H9 (cell line): ENCODE data around the gene RERG. TPM values are rescaled to one million over a fixed set of nuclear protein-coding genes. Genes with fewer than 3 reads are reported as not detected.

Source experiments
- DNase-seq: peaks from one replicate; pipeline ENCODE4 v3.0.0-alpha.2; 2017
- H2AFZ ChIP-seq: one replicate; pipeline ENCODE4 v1.6.1; 2013; ENCODE audit warnings: mild to moderate bottlenecking, low read length, control low read depth, moderate library complexity
- H2AK5ac ChIP-seq: 2 replicates; pipeline ENCODE4 v1.6.1; 2013; ENCODE audit warnings: low read length, control low read depth, mixed read lengths; ENCODE audit not compliant: insufficient read length
- H2BK120ac ChIP-seq: one replicate; pipeline ENCODE4 v1.6.1; 2013; ENCODE audit warnings: low read depth, mild to moderate bottlenecking, low read length, control low read depth, inconsistent platforms; ENCODE audit not compliant: poor library complexity, severe bottlenecking
- H2BK12ac ChIP-seq: 2 replicates; pipeline ENCODE4 v1.6.1; 2013; ENCODE audit warnings: low read length, control low read depth, mixed read lengths, low read depth; ENCODE audit not compliant: insufficient read length
- H2BK15ac ChIP-seq: 2 replicates; pipeline ENCODE4 v1.6.1; 2013; ENCODE audit warnings: low read depth, low read length, control low read depth
- H2BK20ac ChIP-seq: one replicate; pipeline ENCODE4 v1.6.1; 2013; ENCODE audit warnings: low read depth, mild to moderate bottlenecking, low read length, control low read depth, inconsistent platforms; ENCODE audit not compliant: poor library complexity, severe bottlenecking
- H2BK5ac ChIP-seq: 2 replicates; pipeline ENCODE4 v1.6.1; 2013; ENCODE audit warnings: low read length, control low read depth, mixed read lengths; ENCODE audit not compliant: insufficient read length
- H3K14ac ChIP-seq: 2 replicates; pipeline ENCODE4 v1.6.1; 2013; ENCODE audit warnings: low read length, control low read depth; ENCODE audit not compliant: insufficient read depth
- H3K18ac ChIP-seq: 2 replicates; pipeline ENCODE4 v1.6.1; 2013; ENCODE audit warnings: low read depth, mild to moderate bottlenecking, mixed read lengths, low read length, control low read depth; ENCODE audit not compliant: insufficient read length
- H3K23ac ChIP-seq: 2 replicates; pipeline ENCODE4 v1.6.1; 2013; ENCODE audit warnings: low read length, control low read depth, mixed read lengths, low read depth; ENCODE audit not compliant: insufficient read length
- H3K23me2 ChIP-seq: 2 replicates; pipeline ENCODE4 v1.6.1; 2013; ENCODE audit warnings: low read depth, mild to moderate bottlenecking, mixed read lengths, low read length, control low read depth; ENCODE audit not compliant: insufficient read length, poor library complexity, severe bottlenecking
- H3K27ac ChIP-seq: 2 replicates; pipeline ENCODE4 v1.5.1; 2013; ENCODE audit warnings: low read length, control low read depth, mixed read lengths, low read depth; ENCODE audit not compliant: insufficient read length
- H3K27me3 ChIP-seq: 2 replicates; pipeline ENCODE4 v1.6.1; 2013; ENCODE audit warnings: low read length, control low read depth, inconsistent platforms; ENCODE audit not compliant: insufficient read depth
- H3K4ac ChIP-seq: 2 replicates; pipeline ENCODE4 v1.6.1; 2013; ENCODE audit warnings: low read depth, mild to moderate bottlenecking, control low read depth, inconsistent platforms, low read length, moderate library complexity
- H3K4me1 ChIP-seq: 2 replicates; pipeline ENCODE4 v1.6.1; 2013; ENCODE audit warnings: low read length, control low read depth, inconsistent platforms; ENCODE audit not compliant: insufficient read depth
- H3K4me2 ChIP-seq: 2 replicates; pipeline ENCODE4 v1.6.1; 2013; ENCODE audit warnings: low read length, control low read depth, mixed read lengths; ENCODE audit not compliant: insufficient read length, insufficient read depth
- H3K56ac ChIP-seq: 2 replicates; pipeline ENCODE4 v1.6.1; 2013; ENCODE audit warnings: low read depth, mild to moderate bottlenecking, mixed read lengths, low read length, control low read depth; ENCODE audit not compliant: insufficient read length
- H3K79me1 ChIP-seq: 2 replicates; pipeline ENCODE4 v1.6.1; 2013; ENCODE audit warnings: low read depth, mild to moderate bottlenecking, moderate library complexity, low read length, control low read depth, inconsistent platforms; ENCODE audit not compliant: insufficient read depth, poor library complexity, severe bottlenecking
- H3K79me2 ChIP-seq: 2 replicates; pipeline ENCODE4 v1.6.1; 2013; ENCODE audit warnings: low read length, control low read depth, inconsistent platforms; ENCODE audit not compliant: insufficient read depth
- H3K9ac ChIP-seq: 2 replicates; pipeline ENCODE4 v1.6.1; 2013; ENCODE audit warnings: low read length, control low read depth, mixed read lengths; ENCODE audit not compliant: insufficient read length; ENCODE audit errors: extremely low read depth
- H3K9me3 ChIP-seq: one replicate; pipeline ENCODE4 v1.6.1; 2013; ENCODE audit warnings: low read depth, low read length, inconsistent platforms; ENCODE audit not compliant: control insufficient read depth
- H3T11ph ChIP-seq: one replicate; pipeline ENCODE4 v1.6.1; 2013; ENCODE audit warnings: mild to moderate bottlenecking, low read length, control low read depth, inconsistent platforms
- H4K20me1 ChIP-seq: one replicate; pipeline ENCODE4 v1.6.1; 2013; ENCODE audit not compliant: control insufficient read depth, insufficient read length, insufficient read depth
- H4K5ac ChIP-seq: 2 replicates; pipeline ENCODE4 v1.6.1; 2013; ENCODE audit warnings: low read depth, mild to moderate bottlenecking, mixed read lengths, low read length, control low read depth; ENCODE audit not compliant: insufficient read length
- H4K8ac ChIP-seq: replicated peaks from 2 replicates; pipeline ENCODE4 v1.6.1; 2013; ENCODE audit warnings: low read length, control low read depth, mixed read lengths, low read depth; ENCODE audit not compliant: insufficient read length
- H4K91ac ChIP-seq: 2 replicates; pipeline ENCODE4 v1.6.1; 2013; ENCODE audit warnings: low read depth, mild to moderate bottlenecking, moderate library complexity, mixed read lengths, low read length, control low read depth; ENCODE audit not compliant: insufficient read length
- H3K27ac Mint-ChIP-seq, 3 experiments: 2 replicates in 2 of 3; 3 replicates in 1 of 3; pipeline ENCODE4 v1.8.0; 2020 to 2021; ENCODE audit warnings: mixed read lengths in 3 of 3, mild to moderate bottlenecking in 1 of 3, moderate library complexity in 1 of 3
- H3K27me3 Mint-ChIP-seq: 2 replicates; pipeline ENCODE4 v1.8.0; 2021; ENCODE audit warnings: low read depth, mild to moderate bottlenecking, moderate library complexity, mixed read lengths
- H3K36me3 Mint-ChIP-seq, 3 experiments: 2 replicates in 2 of 3; 3 replicates in 1 of 3; pipeline ENCODE4 v1.8.0; 2020 to 2021; ENCODE audit warnings: low read depth in 3 of 3, mixed read lengths in 3 of 3; ENCODE audit not compliant: insufficient read depth in 1 of 3
- H3K4me1 Mint-ChIP-seq, 2 experiments: 2 replicates each; pipeline ENCODE4 v1.8.0; 2020; ENCODE audit warnings: mixed read lengths in 2 of 2
- H3K4me3 Mint-ChIP-seq, 2 experiments: 2 replicates in 1 of 2; 3 replicates in 1 of 2; pipeline ENCODE4 v1.8.0; 2020 to 2021; ENCODE audit warnings: mild to moderate bottlenecking in 2 of 2, mixed read lengths in 2 of 2, moderate library complexity in 1 of 2
- H3K9me3 Mint-ChIP-seq, 2 experiments: 2 replicates in 1 of 2; 3 replicates in 1 of 2; pipeline ENCODE4 v1.8.0; 2020; ENCODE audit warnings: mild to moderate bottlenecking in 2 of 2, mixed read lengths in 2 of 2, moderate library complexity in 1 of 2
- WGBS: extraction: QIAGEN DNeasy Blood & Tissue Kit; methylation state at CpG from one replicate; pipeline ENCODE4 v1.1.7; 2013; ENCODE audit warnings: missing lambda C conversion rate, low lambda C conversion rate, mixed read lengths; ENCODE audit not compliant: insufficient read length; ENCODE audit errors: extremely low coverage; 5-methylcytosine and 5-hydroxymethylcytosine counted together
- total RNA-seq: library from RNA; stranded (reverse); gene quantifications from 2 replicates; pipeline ENCODE4 v1.2.1, GENCODE V29; 2021
- TF ChIP-seq, protein P1 (sequence below): fragments of 200-600 bp; sonication (generic); conservative IDR thresholded peaks from 3 replicates; pipeline ENCODE4 v1.8.0; 2021; ENCODE audit warnings: antibody characterized with exemption, mild to moderate bottlenecking

Gene RERG
- total RNA-seq, 1 experiment from 2014 or later: not detected

DNA sequence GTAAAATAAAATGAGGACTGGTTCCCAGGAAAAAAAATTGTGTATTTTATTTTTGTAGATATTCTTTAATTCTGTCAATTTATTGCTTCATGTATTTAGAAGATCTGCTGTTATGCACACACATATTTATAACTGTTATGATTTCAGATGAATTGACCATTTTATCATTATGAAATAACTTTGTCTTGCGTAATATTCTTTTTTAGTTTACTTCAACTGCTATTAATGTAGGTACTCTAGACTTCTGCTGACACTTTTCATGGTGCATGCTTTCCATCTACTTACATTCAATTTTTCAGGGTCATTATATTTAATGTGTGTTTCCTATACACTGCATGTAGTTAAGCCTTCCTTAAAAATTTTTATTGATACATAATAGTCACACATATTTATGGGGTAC, 162.1 kb downstream of the RERG start:
- no peaks in the 10 kb centered on the region for H4K20me1 ChIP-seq
- H3K9me3 ChIP-seq: no peaks in the 10 kb centered on the region
- H3K36me3 Mint-ChIP-seq: no peaks in the 10 kb centered on the region
- no peak overlapping the region for H2BK120ac ChIP-seq
- no peak overlapping the region for H3K14ac ChIP-seq
- H3K4me1 Mint-ChIP-seq: peaks cover 0 to under 1% of the 10 kb centered on the region in 2 experiments; a peak in 2 of 4 replicates
- H3K4ac ChIP-seq: no peak overlapping the region
- no peaks in the 10 kb centered on the region for H3K79me1 ChIP-seq
- no peak for DNase-seq
- H3K23ac ChIP-seq: no peak overlapping the region
- no peak overlapping the region for H3K4me3 Mint-ChIP-seq
- no peak overlapping the region for H3K27ac ChIP-seq
- H3K4me1 ChIP-seq: no peaks in the 10 kb centered on the region
- no peak overlapping the region for H4K8ac ChIP-seq
- no peak overlapping the region for H4K5ac ChIP-seq
- H2BK15ac ChIP-seq: no peak overlapping the region
- H2BK5ac ChIP-seq: no peak overlapping the region
- H3K4me2 ChIP-seq: no peak overlapping the region
- H3K27ac Mint-ChIP-seq: no peak overlapping the region
- H3K23me2 ChIP-seq: no peaks in the 10 kb centered on the region
- no peaks in the 10 kb centered on the region for H3K9me3 Mint-ChIP-seq
- H2BK20ac ChIP-seq: no peak overlapping the region
- no peaks in the 10 kb centered on the region for H3K79me2 ChIP-seq
- no peak overlapping the region for H2AK5ac ChIP-seq
- WGBS: no CpG with 5 or more reads among the region's 1 CpG
- no peaks in the 10 kb centered on the region; the same call in 1 of the 2 replicates for H3K27me3 Mint-ChIP-seq
- TF ChIP-seq, protein P1, sequence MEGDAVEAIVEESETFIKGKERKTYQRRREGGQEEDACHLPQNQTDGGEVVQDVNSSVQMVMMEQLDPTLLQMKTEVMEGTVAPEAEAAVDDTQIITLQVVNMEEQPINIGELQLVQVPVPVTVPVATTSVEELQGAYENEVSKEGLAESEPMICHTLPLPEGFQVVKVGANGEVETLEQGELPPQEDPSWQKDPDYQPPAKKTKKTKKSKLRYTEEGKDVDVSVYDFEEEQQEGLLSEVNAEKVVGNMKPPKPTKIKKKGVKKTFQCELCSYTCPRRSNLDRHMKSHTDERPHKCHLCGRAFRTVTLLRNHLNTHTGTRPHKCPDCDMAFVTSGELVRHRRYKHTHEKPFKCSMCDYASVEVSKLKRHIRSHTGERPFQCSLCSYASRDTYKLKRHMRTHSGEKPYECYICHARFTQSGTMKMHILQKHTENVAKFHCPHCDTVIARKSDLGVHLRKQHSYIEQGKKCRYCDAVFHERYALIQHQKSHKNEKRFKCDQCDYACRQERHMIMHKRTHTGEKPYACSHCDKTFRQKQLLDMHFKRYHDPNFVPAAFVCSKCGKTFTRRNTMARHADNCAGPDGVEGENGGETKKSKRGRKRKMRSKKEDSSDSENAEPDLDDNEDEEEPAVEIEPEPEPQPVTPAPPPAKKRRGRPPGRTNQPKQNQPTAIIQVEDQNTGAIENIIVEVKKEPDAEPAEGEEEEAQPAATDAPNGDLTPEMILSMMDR: no peak
- no peak overlapping the region for H2BK12ac ChIP-seq
- no peak overlapping the region for H4K91ac ChIP-seq
- H3K27me3 ChIP-seq: no peaks in the 10 kb centered on the region
- no peak overlapping the region for H3K9ac ChIP-seq
- no peak overlapping the region for H3K18ac ChIP-seq
- no peak overlapping the region for H3T11ph ChIP-seq
- no peak overlapping the region for H2AFZ ChIP-seq
- no peak overlapping the region for H3K56ac ChIP-seq

Other genes with a start within 250 kb of the RERG start
- gene PDE6H, start 248.4 kb downstream of the RERG start, total RNA-seq: not detected in 2 replicates
- gene PTPRO, start 101.1 kb upstream of the RERG start, total RNA-seq: 0.37 and 0.52 TPM in 2 replicates